ENCODE results near the gene IKZF2. TPM values are rescaled to one million over a fixed set of nuclear protein-coding genes. Genes with fewer than 3 reads are reported as not detected.

Gene IKZF2
- total and polyA plus RNA-seq, 4 donors = 0.63 to 17.1 (median 5.7) TPM

DNA sequence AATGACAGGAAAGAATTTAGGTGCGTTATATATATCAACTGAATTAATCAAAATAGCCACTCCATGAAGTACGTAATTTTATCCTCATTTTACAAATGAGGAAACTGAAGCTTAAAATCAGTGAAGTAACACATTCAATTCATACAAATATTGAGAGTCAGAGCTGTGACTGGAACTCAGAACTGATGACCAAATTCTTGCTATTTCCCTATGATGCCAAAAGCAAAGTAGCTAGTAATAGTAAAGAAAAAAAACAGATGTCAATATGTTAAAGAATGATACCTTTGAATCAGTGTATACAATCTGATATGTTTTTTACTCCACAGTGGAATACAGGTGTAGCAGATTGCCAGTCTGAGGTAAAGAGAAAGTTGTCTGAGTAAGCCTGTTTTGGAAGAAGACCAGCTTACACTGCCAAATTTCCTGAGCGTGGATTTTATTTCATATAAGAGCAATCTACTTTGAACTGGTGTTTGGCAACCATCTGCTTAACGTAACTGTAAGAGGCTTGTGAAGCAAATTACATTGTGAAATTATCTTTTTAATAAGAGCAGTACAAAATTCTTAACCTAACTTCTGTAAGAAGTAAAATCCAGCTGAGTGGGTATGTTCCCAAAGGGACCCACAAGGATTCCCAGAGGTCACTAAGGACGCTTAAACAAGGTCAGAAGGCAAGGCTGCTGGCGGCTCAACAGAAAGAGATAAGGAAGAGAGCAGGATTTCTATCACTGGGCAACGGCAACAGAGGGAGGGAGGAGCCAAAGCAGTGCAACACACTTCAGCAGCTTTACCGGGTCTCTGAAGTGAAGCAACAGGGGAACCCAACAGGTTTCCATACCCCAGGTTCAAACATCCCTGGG lies 85.6 kb downstream of the IKZF2 start:
- Histone ChIP-seq H3K4me1 (ENCODE audit: control insufficient read depth in 1 of 2, insufficient read depth in 2 of 2, low read length in 2 of 2) (no peaks in the 10 kb centered on the region), H3K4me3 (ENCODE audit: low read length in 2 of 2) (no peak overlapping the region), H3K36me3 (ENCODE audit: control insufficient read depth in 1 of 2, insufficient read depth in 2 of 2, low read length in 1 of 2) (no peaks in the 10 kb centered on the region), H3K27me3 (ENCODE audit: control insufficient read depth in 1 of 2, insufficient read depth in 2 of 2, low read length in 1 of 2) (no peaks in the 10 kb centered on the region), H3K9me3 (ENCODE audit: control insufficient read depth, low read length) (no peaks in the 10 kb centered on the region), H3K27ac (ENCODE audit: low read depth in 1 of 2, low read length in 2 of 2) (no peak overlapping the region)
- no peak for ATAC-seq (ENCODE audit: low FRiP score)
- 35 to 36% methylated on average over 8 of the region's 8 CpGs for WGBS, 2 donors
- no peak for DNase-seq
- intact Hi-C loops (cut with DNase I) = no loop called here

DNA sequence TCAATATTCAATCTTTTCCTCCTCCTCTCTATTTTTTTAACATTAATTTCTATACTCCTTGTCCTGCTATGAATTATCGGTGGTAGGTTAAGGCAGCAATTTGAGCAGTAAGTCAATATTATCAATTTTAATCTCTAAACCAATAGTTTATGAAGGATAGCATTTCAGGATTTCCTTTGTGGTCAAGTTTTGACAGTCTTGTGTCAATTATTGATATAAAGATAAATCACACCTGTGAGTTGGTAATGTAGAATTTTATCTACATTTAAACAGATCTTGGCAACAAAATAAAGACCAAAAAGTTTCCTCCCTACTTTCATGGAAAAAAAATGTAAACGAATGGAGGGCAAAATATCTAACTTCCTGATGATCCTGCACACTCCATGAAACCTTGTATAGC lies 87.3 kb downstream of the IKZF2 start:
- DNase-seq (no peak), ATAC-seq (ENCODE audit: low FRiP score) (no peak)
- Histone ChIP-seq H3K27ac (ENCODE audit: low read depth in 1 of 2, low read length in 2 of 2) (no peak overlapping the region), H3K4me3 (ENCODE audit: low read length in 2 of 2) (no peak overlapping the region), H3K4me1 (ENCODE audit: control insufficient read depth in 1 of 2, insufficient read depth in 2 of 2, low read length in 2 of 2) (no peaks in the 10 kb centered on the region), H3K9me3 (ENCODE audit: control insufficient read depth, low read length) (no peaks in the 10 kb centered on the region), H3K27me3 (ENCODE audit: control insufficient read depth in 1 of 2, insufficient read depth in 2 of 2, low read length in 1 of 2) (no peaks in the 10 kb centered on the region), H3K36me3 (ENCODE audit: control insufficient read depth in 1 of 2, insufficient read depth in 2 of 2, low read length in 1 of 2) (no peaks in the 10 kb centered on the region)
- WGBS, 2 donors = 95 to 96% methylated on average over 2 of the region's 2 CpGs
- intact Hi-C loops (cut with DNase I) = no loop called here

DNA sequence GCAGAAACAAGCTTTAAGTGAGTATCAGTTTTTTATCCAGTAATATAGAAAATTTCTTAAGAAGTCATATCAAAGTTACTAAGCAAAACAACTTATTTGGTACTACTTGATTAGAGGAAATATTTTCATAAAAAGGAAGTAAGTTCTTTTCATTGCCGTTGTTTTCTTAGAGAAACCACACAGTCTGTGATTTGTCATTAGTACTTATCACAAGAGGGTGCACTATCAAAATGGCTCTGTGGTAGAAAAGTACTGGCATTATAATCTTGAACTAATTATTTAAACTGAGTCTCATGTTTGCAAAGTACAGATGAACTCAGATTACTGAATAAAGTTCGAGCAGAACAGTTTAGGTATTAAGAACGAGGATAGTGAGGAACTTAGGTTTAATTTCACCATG lies 93.4 kb downstream of the IKZF2 start:
- Histone ChIP-seq H3K27me3 (ENCODE audit: control insufficient read depth in 1 of 2, insufficient read depth in 2 of 2, low read length in 1 of 2) (no peaks in the 10 kb centered on the region), H3K9me3 (ENCODE audit: control insufficient read depth, low read length) (no peaks in the 10 kb centered on the region), H3K4me3 (ENCODE audit: low read length in 2 of 2) (no peak overlapping the region), H3K36me3 (ENCODE audit: control insufficient read depth in 1 of 2, insufficient read depth in 2 of 2, low read length in 1 of 2) (no peaks in the 10 kb centered on the region), H3K4me1 (ENCODE audit: control insufficient read depth in 1 of 2, insufficient read depth in 2 of 2, low read length in 2 of 2) (no peaks in the 10 kb centered on the region), H3K27ac (ENCODE audit: low read depth in 1 of 2, low read length in 2 of 2) (no peak overlapping the region)
- WGBS, 2 donors = 80 to 83% methylated on average over 3 of the region's 3 CpGs
- ATAC-seq (ENCODE audit: low FRiP score) = no peak
- intact Hi-C loops (cut with DNase I) = no loop called here
- DNase-seq = no peak

DNA sequence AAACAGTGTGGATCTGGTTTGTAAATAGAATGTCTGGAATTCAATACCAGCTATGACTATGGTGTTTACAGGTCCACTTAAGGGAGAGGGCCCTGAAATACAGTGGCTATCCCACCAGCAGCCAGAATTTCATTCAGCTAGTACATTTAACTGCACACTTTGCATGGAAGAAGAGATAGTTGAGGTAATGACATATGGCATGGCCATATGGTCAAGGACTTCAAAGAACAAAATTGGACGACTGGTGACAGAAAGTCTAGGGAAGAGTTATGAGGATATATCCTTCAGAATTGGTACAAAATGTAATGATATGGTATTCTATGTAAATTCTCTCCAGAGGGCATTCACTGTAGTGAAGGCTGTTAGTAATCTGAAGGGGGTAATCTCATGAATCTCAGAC lies 105.0 kb downstream of the IKZF2 start:
- 91 to 92% methylated on average over 1 of the region's 1 CpG for WGBS, 2 donors
- intact Hi-C loops (cut with DNase I) = no loop called here
- Histone ChIP-seq H3K27ac (ENCODE audit: low read depth in 1 of 2, low read length in 2 of 2) (no peak overlapping the region), H3K4me3 (ENCODE audit: low read length in 2 of 2) (no peak overlapping the region), H3K27me3 (ENCODE audit: control insufficient read depth in 1 of 2, insufficient read depth in 2 of 2, low read length in 1 of 2) (no peaks in the 10 kb centered on the region), H3K9me3 (ENCODE audit: control insufficient read depth, low read length) (peaks cover 2% of the 10 kb centered on the region), H3K36me3 (ENCODE audit: control insufficient read depth in 1 of 2, insufficient read depth in 2 of 2, low read length in 1 of 2) (peaks cover 0 to 3% of the 10 kb centered on the region in 2 donors), H3K4me1 (ENCODE audit: control insufficient read depth in 1 of 2, insufficient read depth in 2 of 2, low read length in 2 of 2) (no peaks in the 10 kb centered on the region)
- DNase-seq (no peak), ATAC-seq (ENCODE audit: low FRiP score) (no peak)

DNA sequence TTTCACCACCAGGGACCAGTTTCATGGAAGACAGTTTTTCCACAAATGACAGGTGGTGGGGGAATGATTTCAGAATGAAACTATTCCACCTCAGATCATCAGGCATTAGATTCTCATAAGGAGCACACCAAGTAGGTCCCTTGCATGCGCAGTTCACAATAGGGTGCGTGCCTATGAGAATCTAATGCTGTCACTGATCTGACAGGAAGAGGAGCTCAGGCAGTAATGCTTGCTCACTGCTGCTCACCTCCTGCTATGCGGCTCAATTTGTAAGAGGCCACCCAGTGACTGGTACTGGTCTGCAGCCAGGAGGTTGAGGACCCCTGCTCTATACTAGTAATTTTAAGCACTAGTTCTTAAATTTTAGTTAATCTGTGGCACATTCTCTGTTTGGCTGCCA lies 107.8 kb downstream of the IKZF2 start:
- no peak for DNase-seq
- H3K4me3 ChIP-seq (ENCODE audit: low read length in 2 of 2) = no peak overlapping the region
- ATAC-seq (ENCODE audit: low FRiP score) = no peak
- H3K27ac ChIP-seq (ENCODE audit: low read depth in 1 of 2, low read length in 2 of 2) = no peak overlapping the region
- intact Hi-C loops (cut with DNase I) = no loop called here
- H3K27me3 ChIP-seq (ENCODE audit: control insufficient read depth in 1 of 2, insufficient read depth in 2 of 2, low read length in 1 of 2) = no peaks in the 10 kb centered on the region
- H3K36me3 ChIP-seq (ENCODE audit: control insufficient read depth in 1 of 2, insufficient read depth in 2 of 2, low read length in 1 of 2) = peaks cover 0 to 3% of the 10 kb centered on the region in 2 donors
- peaks cover 2% of the 10 kb centered on the region for H3K9me3 ChIP-seq (ENCODE audit: control insufficient read depth, low read length)
- 79 to 98% methylated on average over 3 of the region's 3 CpGs for WGBS, 2 donors
- no peaks in the 10 kb centered on the region for H3K4me1 ChIP-seq (ENCODE audit: control insufficient read depth in 1 of 2, insufficient read depth in 2 of 2, low read length in 2 of 2)

DNA sequence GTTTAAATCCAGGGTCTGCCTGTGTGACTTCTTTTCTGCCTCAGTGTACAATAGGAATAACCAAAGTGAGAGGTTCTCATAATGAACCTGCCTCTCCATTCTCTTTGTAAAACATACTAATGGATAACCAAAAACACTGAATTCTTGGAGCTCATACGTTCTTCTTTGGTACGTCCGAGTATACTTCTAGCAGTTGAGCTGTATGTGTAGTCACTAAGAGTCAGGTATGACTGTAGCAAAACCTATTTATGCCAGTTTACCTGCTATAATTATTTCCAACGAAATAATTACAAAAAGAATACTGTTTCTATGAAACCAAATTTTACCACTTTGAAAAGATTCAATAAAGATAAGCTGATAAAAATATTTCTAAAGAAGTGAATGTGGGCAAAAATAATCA lies 109.2 kb downstream of the IKZF2 start:
- Histone ChIP-seq H3K27ac (ENCODE audit: low read depth in 1 of 2, low read length in 2 of 2) (no peak overlapping the region), H3K36me3 (ENCODE audit: control insufficient read depth in 1 of 2, insufficient read depth in 2 of 2, low read length in 1 of 2) (peaks cover 0 to 3% of the 10 kb centered on the region in 2 donors), H3K4me1 (ENCODE audit: control insufficient read depth in 1 of 2, insufficient read depth in 2 of 2, low read length in 2 of 2) (no peaks in the 10 kb centered on the region), H3K27me3 (ENCODE audit: control insufficient read depth in 1 of 2, insufficient read depth in 2 of 2, low read length in 1 of 2) (no peaks in the 10 kb centered on the region), H3K4me3 (ENCODE audit: low read length in 2 of 2) (no peak overlapping the region), H3K9me3 (ENCODE audit: control insufficient read depth, low read length) (peaks cover 2% of the 10 kb centered on the region)
- WGBS, 2 donors = 47 to 79% methylated on average over 4 of the region's 4 CpGs
- no peak for DNase-seq
- intact Hi-C loops (cut with DNase I) = no loop called here
- no peak for ATAC-seq (ENCODE audit: low FRiP score)

DNA sequence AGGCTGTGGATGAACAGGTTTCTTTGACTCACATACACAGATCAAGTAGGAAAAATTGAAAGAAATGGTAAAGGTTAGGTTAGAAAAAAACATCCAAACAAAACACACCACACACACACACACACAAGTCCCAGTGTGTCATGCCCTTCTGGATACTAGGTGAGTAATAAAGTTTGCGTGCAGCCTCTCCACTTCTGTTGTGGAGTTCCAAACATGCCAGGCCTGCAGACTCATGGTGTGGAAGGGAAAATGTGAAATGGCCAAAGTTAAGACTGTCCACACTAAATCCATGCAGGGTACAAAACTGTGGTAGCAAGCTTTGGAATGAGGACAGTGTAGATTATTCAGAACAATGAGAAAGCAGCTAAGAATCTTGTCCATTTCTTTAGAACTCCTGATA lies 114.6 kb downstream of the IKZF2 start:
- no peak overlapping the region for H3K27ac ChIP-seq (ENCODE audit: low read depth in 1 of 2, low read length in 2 of 2)
- intact Hi-C loops (cut with DNase I) = no loop called here
- no peaks in the 10 kb centered on the region for H3K9me3 ChIP-seq (ENCODE audit: control insufficient read depth, low read length)
- no peaks in the 10 kb centered on the region for H3K27me3 ChIP-seq (ENCODE audit: control insufficient read depth in 1 of 2, insufficient read depth in 2 of 2, low read length in 1 of 2)
- no peak overlapping the region for H3K4me3 ChIP-seq (ENCODE audit: low read length in 2 of 2)
- no peak for ATAC-seq (ENCODE audit: low FRiP score)
- WGBS, 2 donors = 0 to 44% methylated on average over 1 of the region's 1 CpG
- no peaks in the 10 kb centered on the region for H3K4me1 ChIP-seq (ENCODE audit: control insufficient read depth in 1 of 2, insufficient read depth in 2 of 2, low read length in 2 of 2)
- no peaks in the 10 kb centered on the region for H3K36me3 ChIP-seq (ENCODE audit: control insufficient read depth in 1 of 2, insufficient read depth in 2 of 2, low read length in 1 of 2)
- no peak for DNase-seq

DNA sequence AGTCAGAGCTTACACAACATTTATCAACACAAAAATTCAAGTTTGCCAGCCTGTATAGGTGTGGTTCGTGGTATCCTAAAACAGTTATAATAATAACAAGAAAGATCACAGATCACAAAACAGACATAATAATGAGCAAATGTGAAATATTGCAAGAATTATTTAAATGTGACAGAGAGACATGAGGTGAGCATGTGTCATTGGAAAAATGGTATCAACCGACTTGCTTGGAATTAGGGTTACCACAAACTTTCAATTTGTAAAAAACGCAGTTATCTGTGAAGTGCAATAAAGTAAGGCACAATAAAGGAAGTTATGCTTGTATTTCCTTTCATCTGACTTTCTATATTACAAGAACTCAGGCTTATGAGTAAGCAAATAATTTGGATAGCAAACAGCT lies 116.8 kb downstream of the IKZF2 start:
- H3K27ac ChIP-seq (ENCODE audit: low read depth in 1 of 2, low read length in 2 of 2) = no peak overlapping the region
- no peak for ATAC-seq (ENCODE audit: low FRiP score)
- intact Hi-C loops (cut with DNase I) = no loop called here
- no peaks in the 10 kb centered on the region for H3K36me3 ChIP-seq (ENCODE audit: control insufficient read depth in 1 of 2, insufficient read depth in 2 of 2, low read length in 1 of 2)
- H3K27me3 ChIP-seq (ENCODE audit: control insufficient read depth in 1 of 2, insufficient read depth in 2 of 2, low read length in 1 of 2) = no peaks in the 10 kb centered on the region
- no peak overlapping the region for H3K4me3 ChIP-seq (ENCODE audit: low read length in 2 of 2)
- no peaks in the 10 kb centered on the region for H3K9me3 ChIP-seq (ENCODE audit: control insufficient read depth, low read length)
- H3K4me1 ChIP-seq (ENCODE audit: control insufficient read depth in 1 of 2, insufficient read depth in 2 of 2, low read length in 2 of 2) = no peaks in the 10 kb centered on the region
- WGBS, 2 donors = 90 to 95% methylated on average over 3 of the region's 3 CpGs
- no peak for DNase-seq

DNA sequence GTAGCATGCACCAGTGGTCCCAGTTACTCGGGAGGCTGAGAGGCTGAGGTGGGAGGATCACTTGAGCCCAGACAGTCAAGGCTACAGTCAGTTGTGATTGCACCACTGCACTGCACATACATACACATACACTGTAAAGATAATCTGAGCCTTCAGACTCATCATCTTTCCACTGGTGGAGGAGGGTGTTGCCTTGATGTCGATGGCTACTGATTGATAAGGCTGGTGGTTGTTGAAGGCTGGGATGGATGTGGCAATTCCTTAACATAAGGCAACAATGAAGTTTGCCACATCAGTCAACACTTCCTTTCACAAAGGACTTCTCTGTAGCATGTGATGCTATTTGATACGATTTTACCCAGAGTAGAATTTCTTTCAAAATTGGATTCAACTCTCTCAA lies 118.8 kb downstream of the IKZF2 start:
- 92 to 94% methylated on average over 3 of the region's 3 CpGs for WGBS, 2 donors

More for the DNA sequence above, 118.8 kb downstream of the IKZF2 start:
- intact Hi-C loops (cut with DNase I) = no loop called here
- Histone ChIP-seq H3K9me3 (ENCODE audit: control insufficient read depth, low read length) (no peaks in the 10 kb centered on the region), H3K4me3 (ENCODE audit: low read length in 2 of 2) (no peak overlapping the region), H3K4me1 (ENCODE audit: control insufficient read depth in 1 of 2, insufficient read depth in 2 of 2, low read length in 2 of 2) (no peaks in the 10 kb centered on the region), H3K27ac (ENCODE audit: low read depth in 1 of 2, low read length in 2 of 2) (no peak overlapping the region), H3K36me3 (ENCODE audit: control insufficient read depth in 1 of 2, insufficient read depth in 2 of 2, low read length in 1 of 2) (no peaks in the 10 kb centered on the region), H3K27me3 (ENCODE audit: control insufficient read depth in 1 of 2, insufficient read depth in 2 of 2, low read length in 1 of 2) (no peaks in the 10 kb centered on the region)
- DNase-seq (no peak), ATAC-seq (ENCODE audit: low FRiP score) (no peak)
